HEK293 (cell line): ENCODE measurements around the gene ABCC11.
A peak's percentile ranks its signal among the peaks of the same experiment; 100 is the strongest.

Experiments used
- CTCF ChIA-PET: fragments of 350-600 bp; formaldehyde crosslinking; extraction: SDS; loops from one replicate; lab custom pipeline; 2021; ENCODE audit warnings: antibody characterized with exemption; lab: Yijun Ruan, JAX
- POLR2A ChIA-PET: fragments of 300-600 bp; formaldehyde crosslinking; extraction: SDS; loops from one replicate; lab custom pipeline; 2020; ENCODE audit warnings: antibody characterized with exemption, inconsistent platforms; lab: Yijun Ruan, JAX
- H3K27ac ChIP-seq: fragments of 200-500 bp; sonication (Bioruptor generic); 2 replicates; pipeline ENCODE4 v1.5.1; 2014; ENCODE audit warnings: low read depth, low read length, control low read depth, inconsistent platforms; ENCODE audit errors: extremely low read depth
- H3K36me3 ChIP-seq, 2 experiments: fragments of 200-500 bp in 1 of 2; sonication (Bioruptor generic) in 1 of 2; 1 replicate in 1 of 2; 2 replicates in 1 of 2; pipeline ENCODE4 v1.5.1; 2014 to 2017; ENCODE audit warnings: inconsistent platforms in 2 of 2, low read length in 2 of 2; ENCODE audit not compliant: control insufficient read depth in 2 of 2, insufficient read depth in 1 of 2
- H3K4me1 ChIP-seq: fragments of 200-500 bp; sonication (Bioruptor generic); 2 replicates; pipeline ENCODE4 v1.5.1; 2014; ENCODE audit warnings: mild to moderate bottlenecking, low read length, inconsistent platforms; ENCODE audit not compliant: control insufficient read depth, insufficient read depth
- H3K4me3 ChIP-seq: 2 replicates; pipeline ENCODE4 v1.5.1; 2011; ENCODE audit warnings: low read depth, mild to moderate bottlenecking, control low read depth, low read length, moderate library complexity
- H3K9me3 ChIP-seq: fragments of 200-500 bp; sonication (Bioruptor generic); 2 replicates; pipeline ENCODE4 v1.5.1; 2014; ENCODE audit warnings: low read depth, low read length, inconsistent platforms; ENCODE audit not compliant: control insufficient read depth, insufficient read depth
- GFI1B ChIP-seq: fragments of 450-650 bp; formaldehyde crosslinking; IDR thresholded peaks from 2 replicates; pipeline ENCODE4 v1.5.1; 2016; ENCODE audit warnings: missing biosample characterization, missing genetic modification characterization
- KLF8 ChIP-seq: fragments of 450-650 bp; formaldehyde crosslinking; IDR thresholded peaks from 2 replicates; pipeline ENCODE4 v1.5.1; 2016; ENCODE audit warnings: missing biosample characterization, missing genetic modification characterization
- KLF9 ChIP-seq: fragments of 450-650 bp; formaldehyde crosslinking; IDR thresholded peaks from 2 replicates; pipeline ENCODE4 v1.5.1; 2016; ENCODE audit warnings: missing biosample characterization, missing genetic modification characterization, low read depth
- PRDM1 ChIP-seq: fragments of 450-650 bp; formaldehyde crosslinking; IDR thresholded peaks from 2 replicates; pipeline ENCODE4; 2016; ENCODE audit warnings: missing biosample characterization, missing genetic modification characterization
- SCRT2 ChIP-seq: fragments of 450-650 bp; formaldehyde crosslinking; IDR thresholded peaks from 2 replicates; pipeline ENCODE4 v1.5.1; 2016; ENCODE audit warnings: missing biosample characterization, missing genetic modification characterization
- WT1 ChIP-seq: fragments of 450-650 bp; formaldehyde crosslinking; IDR thresholded peaks from 2 replicates; pipeline ENCODE4 v1.5.1; 2016; ENCODE audit warnings: missing biosample characterization, missing genetic modification characterization
- ZFP37 ChIP-seq: fragments of 450-650 bp; formaldehyde crosslinking; IDR thresholded peaks from 2 replicates; pipeline ENCODE4 v1.5.1; 2016; ENCODE audit warnings: missing biosample characterization, missing genetic modification characterization
- ZNF10 ChIP-seq: fragments of 450-650 bp; formaldehyde crosslinking; IDR thresholded peaks from 2 replicates; pipeline ENCODE4 v1.5.1; 2017; ENCODE audit warnings: missing biosample characterization, missing genetic modification characterization
- ZNF155 ChIP-seq: fragments of 450-650 bp; formaldehyde crosslinking; IDR thresholded peaks from 2 replicates; pipeline ENCODE4 v1.5.1; 2016; ENCODE audit warnings: missing biosample characterization, missing genetic modification characterization
- ZNF324 ChIP-seq: fragments of 450-650 bp; formaldehyde crosslinking; IDR thresholded peaks from 2 replicates; pipeline ENCODE4 v1.5.1; 2016; ENCODE audit warnings: missing biosample characterization, missing genetic modification characterization
- ZNF433 ChIP-seq: fragments of 450-650 bp; formaldehyde crosslinking; IDR thresholded peaks from 2 replicates; pipeline ENCODE4 v1.5.1; 2016; ENCODE audit warnings: missing biosample characterization, missing genetic modification characterization, low read depth
- ZNF48 ChIP-seq: fragments of 450-650 bp; formaldehyde crosslinking; IDR thresholded peaks from 2 replicates; pipeline ENCODE4 v1.5.1; 2016; ENCODE audit warnings: missing biosample characterization, missing genetic modification characterization
- ZNF544 ChIP-seq: fragments of 450-650 bp; formaldehyde crosslinking; IDR thresholded peaks from 2 replicates; pipeline ENCODE4 v1.5.0; 2017; ENCODE audit warnings: missing biosample characterization, missing genetic modification characterization
- ZNF558 ChIP-seq: fragments of 450-650 bp; formaldehyde crosslinking; IDR thresholded peaks from 2 replicates; pipeline ENCODE4 v1.5.1; 2016; ENCODE audit warnings: missing biosample characterization, missing genetic modification characterization
- ZNF654 ChIP-seq: fragments of 450-650 bp; formaldehyde crosslinking; IDR thresholded peaks from 2 replicates; pipeline ENCODE4 v1.5.1; 2016; ENCODE audit warnings: low read depth, missing biosample characterization, missing genetic modification characterization
- ZNF664 ChIP-seq: fragments of 450-650 bp; formaldehyde crosslinking; IDR thresholded peaks from 2 replicates; pipeline ENCODE4 v1.5.1; 2016; ENCODE audit warnings: missing biosample characterization, missing genetic modification characterization
- ZNF701 ChIP-seq: fragments of 450-650 bp; formaldehyde crosslinking; IDR thresholded peaks from 2 replicates; pipeline ENCODE4 v1.5.1; 2016; ENCODE audit warnings: missing biosample characterization, missing genetic modification characterization
- ZNF707 ChIP-seq: fragments of 450-650 bp; formaldehyde crosslinking; IDR thresholded peaks from 2 replicates; pipeline ENCODE4 v1.5.1; 2016; ENCODE audit warnings: missing biosample characterization, missing genetic modification characterization
- ZSCAN23 ChIP-seq: fragments of 450-650 bp; formaldehyde crosslinking; IDR thresholded peaks from 2 replicates; pipeline ENCODE4 v1.5.1; 2016; ENCODE audit warnings: missing biosample characterization, missing genetic modification characterization
- TF ChIP-seq, protein P1 (sequence below): fragments of 450-650 bp; formaldehyde crosslinking; IDR thresholded peaks from 2 replicates; pipeline ENCODE4 v1.5.1; 2016; ENCODE audit warnings: missing biosample characterization, missing genetic modification characterization
- TF ChIP-seq, protein P2 (sequence below): fragments of 450-650 bp; formaldehyde crosslinking; IDR thresholded peaks from 2 replicates; pipeline ENCODE4 v1.5.1; 2016; ENCODE audit warnings: missing biosample characterization, missing genetic modification characterization, low read depth
- TF ChIP-seq, protein P3 (sequence below): fragments of 450-650 bp; formaldehyde crosslinking; conservative IDR thresholded peaks from 2 replicates; pipeline ENCODE4 v1.5.1; 2016; ENCODE audit warnings: low read depth, missing biosample characterization, missing genetic modification characterization
- TF ChIP-seq, protein P4 (sequence below): fragments of 450-650 bp; formaldehyde crosslinking; IDR thresholded peaks from 2 replicates; pipeline ENCODE4 v1.5.1; 2016; ENCODE audit warnings: missing biosample characterization, missing genetic modification characterization, low read depth

The ABCC11 gene

DNA sequence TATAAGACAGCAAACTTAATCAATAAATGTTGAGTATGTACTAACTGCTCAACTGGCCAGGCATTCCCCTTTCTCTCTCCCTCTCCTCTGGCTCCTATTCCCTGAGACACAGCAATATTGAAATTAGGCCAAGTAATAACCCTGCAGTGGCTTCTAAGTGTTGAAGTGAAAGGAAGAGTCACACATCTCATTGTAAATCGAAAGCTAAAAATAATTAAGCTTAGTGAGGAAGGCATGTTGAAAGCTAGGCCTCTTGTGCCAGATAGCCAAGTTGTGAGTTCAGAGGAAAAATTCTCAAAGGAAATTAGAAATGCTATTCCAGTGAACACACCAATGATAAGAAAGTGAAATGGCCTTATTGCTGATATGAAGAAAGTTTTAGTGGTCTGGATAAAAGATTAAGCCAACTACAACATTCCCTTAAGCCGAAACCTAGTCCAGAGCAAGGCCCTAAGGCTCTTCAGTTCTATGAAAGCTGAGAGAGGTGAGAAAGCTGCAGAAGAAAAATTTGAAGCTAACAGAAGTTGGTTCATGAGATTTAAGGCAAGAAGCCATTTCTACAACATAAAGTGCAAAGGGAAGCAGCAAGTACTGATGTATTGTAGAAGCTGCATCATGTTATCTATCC is 35.4 kb upstream of the ABCC11 start:
- CTCF ChIA-PET, result no interaction called here
- no peak overlapping the region for H3K4me3 ChIP-seq
- POLR2A ChIA-PET, result no interaction called here
- H3K4me1 ChIP-seq, result peaks cover 11% of the 10 kb centered on the region
- TF ChIP-seq PRDM1 (tag by site-specific recombination) (0 out of 2 replicates have a peak, but pooled peaks have one; percentile 5), ZNF664 (tag by site-specific recombination) (no peak)
- no peaks in the 10 kb centered on the region for H3K9me3 ChIP-seq
- H3K27ac ChIP-seq, result no peak overlapping the region
- H3K36me3 ChIP-seq, result peaks cover 3 to 40% of the 10 kb centered on the region in 2 experiments; a peak in 2 of 3 replicates

DNA sequence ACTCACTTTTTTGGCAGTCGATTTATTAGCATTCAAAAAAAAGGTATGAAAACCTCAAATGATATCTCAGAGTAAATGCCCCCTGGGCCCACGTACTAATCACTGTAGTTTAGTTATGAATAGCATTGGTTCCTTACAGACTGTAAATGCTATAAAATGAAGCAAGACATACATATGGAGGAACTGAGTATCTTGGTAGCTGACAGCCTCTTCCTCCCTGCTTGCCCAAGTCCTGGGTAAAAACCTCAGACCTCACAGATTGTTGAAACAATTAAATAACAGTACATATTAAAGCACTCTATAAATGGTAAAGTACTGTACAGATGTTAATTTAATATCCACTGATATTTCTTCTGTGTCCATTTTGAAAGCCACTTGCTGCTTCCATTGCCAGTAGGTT is 33.2 kb upstream of the ABCC11 start:
- Histone ChIP-seq H3K27ac (no peak overlapping the region), H3K36me3 (peaks cover 0 to 25% of the 10 kb centered on the region in 2 experiments; a peak in 1 of 3 replicates), H3K4me3 (no peak overlapping the region), H3K9me3 (no peaks in the 10 kb centered on the region), H3K4me1 (peaks cover 13% of the 10 kb centered on the region)
- ChIA-PET CTCF (interaction anchor here (0.6 to 1.0 kb wide), 2 partner anchors 350 to 1088 kb away, joined by 3 read pairs; no protein-coding TSS in a partner anchor), POLR2A (no interaction called here)
- TF ChIP-seq KLF9 (no peak), ZNF324 (no peak), ZNF155 (tag by site-specific recombination) (no peak), GFI1B (tag by site-specific recombination) (no peak), ZNF433 (no peak), WT1 (tag by site-specific recombination) (no peak), ZNF48 (tag by site-specific recombination) (no peak), ZNF558 (tag by site-specific recombination) (no peak), SCRT2 (tag by site-specific recombination) (no peak), ZNF544 (tag by site-specific recombination) (no peak), KLF8 (no peak), ZNF707 (tag by site-specific recombination) (no peak)
- TF ChIP-seq, protein P1, sequence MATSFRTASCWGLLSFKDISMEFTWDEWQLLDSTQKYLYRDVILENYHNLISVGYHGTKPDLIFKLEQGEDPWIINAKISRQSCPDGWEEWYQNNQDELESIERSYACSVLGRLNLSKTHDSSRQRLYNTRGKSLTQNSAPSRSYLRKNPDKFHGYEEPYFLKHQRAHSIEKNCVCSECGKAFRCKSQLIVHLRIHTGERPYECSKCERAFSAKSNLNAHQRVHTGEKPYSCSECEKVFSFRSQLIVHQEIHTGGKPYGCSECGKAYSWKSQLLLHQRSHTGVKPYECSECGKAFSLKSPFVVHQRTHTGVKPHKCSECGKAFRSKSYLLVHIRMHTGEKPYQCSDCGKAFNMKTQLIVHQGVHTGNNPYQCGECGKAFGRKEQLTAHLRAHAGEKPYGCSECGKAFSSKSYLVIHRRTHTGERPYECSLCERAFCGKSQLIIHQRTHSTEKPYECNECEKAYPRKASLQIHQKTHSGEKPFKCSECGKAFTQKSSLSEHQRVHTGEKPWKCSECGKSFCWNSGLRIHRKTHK, result no peak
- TF ChIP-seq, protein P2, sequence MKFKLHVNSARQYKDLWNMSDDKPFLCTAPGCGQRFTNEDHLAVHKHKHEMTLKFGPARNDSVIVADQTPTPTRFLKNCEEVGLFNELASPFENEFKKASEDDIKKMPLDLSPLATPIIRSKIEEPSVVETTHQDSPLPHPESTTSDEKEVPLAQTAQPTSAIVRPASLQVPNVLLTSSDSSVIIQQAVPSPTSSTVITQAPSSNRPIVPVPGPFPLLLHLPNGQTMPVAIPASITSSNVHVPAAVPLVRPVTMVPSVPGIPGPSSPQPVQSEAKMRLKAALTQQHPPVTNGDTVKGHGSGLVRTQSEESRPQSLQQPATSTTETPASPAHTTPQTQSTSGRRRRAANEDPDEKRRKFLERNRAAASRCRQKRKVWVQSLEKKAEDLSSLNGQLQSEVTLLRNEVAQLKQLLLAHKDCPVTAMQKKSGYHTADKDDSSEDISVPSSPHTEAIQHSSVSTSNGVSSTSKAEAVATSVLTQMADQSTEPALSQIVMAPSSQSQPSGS (tag by site-specific recombination), result no peak

DNA sequence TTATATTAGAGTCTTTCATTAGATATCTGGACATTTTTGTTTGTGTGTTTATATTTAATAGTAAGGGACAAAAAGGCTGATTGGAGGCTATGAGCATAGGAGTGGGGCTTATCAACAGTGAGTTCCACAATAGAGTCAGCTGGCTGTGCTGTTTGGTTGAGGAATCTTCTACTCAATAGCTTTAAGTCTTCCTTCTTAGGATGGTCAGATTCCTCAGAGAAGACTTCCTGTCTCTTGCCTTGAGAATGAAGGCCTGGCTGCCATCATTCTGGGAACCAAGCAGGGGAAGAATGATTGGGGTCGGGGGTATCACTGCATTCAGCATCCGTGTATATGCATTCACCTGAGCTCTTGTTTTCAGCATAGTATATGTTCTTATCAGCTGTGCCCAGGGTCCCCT is 31.9 kb upstream of the ABCC11 start:
- CTCF ChIA-PET, result interaction anchor here (0.9 kb wide), 1 partner anchor 351 kb away, joined by 3 read pairs; no protein-coding TSS in a partner anchor
- POLR2A ChIA-PET, result no interaction called here
- H3K4me3 ChIP-seq, result no peak overlapping the region
- H3K9me3 ChIP-seq, result no peaks in the 10 kb centered on the region
- H3K4me1 ChIP-seq, result peaks cover 11% of the 10 kb centered on the region
- no peak overlapping the region for H3K27ac ChIP-seq
- peaks cover 0 to 18% of the 10 kb centered on the region in 2 experiments; a peak in 1 of 3 replicates for H3K36me3 ChIP-seq
- TF ChIP-seq, protein P3, sequence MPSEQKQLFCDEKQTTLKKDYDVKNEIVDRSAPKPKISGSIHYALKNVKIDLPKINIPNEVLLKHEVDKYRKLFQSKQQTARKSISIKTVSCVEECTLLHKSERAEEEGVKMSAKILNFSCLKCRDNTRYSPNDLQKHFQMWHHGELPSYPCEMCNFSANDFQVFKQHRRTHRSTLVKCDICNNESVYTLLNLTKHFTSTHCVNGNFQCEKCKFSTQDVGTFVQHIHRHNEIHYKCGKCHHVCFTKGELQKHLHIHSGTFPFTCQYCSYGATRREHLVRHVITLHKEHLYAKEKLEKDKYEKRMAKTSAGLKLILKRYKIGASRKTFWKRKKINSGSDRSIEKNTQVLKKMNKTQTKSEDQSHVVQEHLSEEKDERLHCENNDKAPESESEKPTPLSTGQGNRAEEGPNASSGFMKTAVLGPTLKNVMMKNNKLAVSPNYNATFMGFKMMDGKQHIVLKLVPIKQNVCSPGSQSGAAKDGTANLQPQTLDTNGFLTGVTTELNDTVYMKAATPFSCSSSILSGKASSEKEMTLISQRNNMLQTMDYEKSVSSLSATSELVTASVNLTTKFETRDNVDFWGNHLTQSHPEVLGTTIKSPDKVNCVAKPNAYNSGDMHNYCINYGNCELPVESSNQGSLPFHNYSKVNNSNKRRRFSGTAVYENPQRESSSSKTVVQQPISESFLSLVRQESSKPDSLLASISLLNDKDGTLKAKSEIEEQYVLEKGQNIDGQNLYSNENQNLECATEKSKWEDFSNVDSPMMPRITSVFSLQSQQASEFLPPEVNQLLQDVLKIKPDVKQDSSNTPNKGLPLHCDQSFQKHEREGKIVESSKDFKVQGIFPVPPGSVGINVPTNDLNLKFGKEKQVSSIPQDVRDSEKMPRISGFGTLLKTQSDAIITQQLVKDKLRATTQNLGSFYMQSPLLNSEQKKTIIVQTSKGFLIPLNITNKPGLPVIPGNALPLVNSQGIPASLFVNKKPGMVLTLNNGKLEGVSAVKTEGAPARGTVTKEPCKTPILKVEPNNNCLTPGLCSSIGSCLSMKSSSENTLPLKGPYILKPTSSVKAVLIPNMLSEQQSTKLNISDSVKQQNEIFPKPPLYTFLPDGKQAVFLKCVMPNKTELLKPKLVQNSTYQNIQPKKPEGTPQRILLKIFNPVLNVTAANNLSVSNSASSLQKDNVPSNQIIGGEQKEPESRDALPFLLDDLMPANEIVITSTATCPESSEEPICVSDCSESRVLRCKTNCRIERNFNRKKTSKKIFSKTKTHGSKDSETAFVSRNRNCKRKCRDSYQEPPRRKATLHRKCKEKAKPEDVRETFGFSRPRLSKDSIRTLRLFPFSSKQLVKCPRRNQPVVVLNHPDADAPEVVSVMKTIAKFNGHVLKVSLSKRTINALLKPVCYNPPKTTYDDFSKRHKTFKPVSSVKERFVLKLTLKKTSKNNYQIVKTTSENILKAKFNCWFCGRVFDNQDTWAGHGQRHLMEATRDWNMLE, result no peak
- TF ChIP-seq ZNF10 (tag by site-specific recombination) (no peak), ZFP37 (no peak), ZSCAN23 (no peak), ZNF701 (tag by site-specific recombination) (no peak), ZNF654 (tag by site-specific recombination) (no peak)
- TF ChIP-seq, protein P4, sequence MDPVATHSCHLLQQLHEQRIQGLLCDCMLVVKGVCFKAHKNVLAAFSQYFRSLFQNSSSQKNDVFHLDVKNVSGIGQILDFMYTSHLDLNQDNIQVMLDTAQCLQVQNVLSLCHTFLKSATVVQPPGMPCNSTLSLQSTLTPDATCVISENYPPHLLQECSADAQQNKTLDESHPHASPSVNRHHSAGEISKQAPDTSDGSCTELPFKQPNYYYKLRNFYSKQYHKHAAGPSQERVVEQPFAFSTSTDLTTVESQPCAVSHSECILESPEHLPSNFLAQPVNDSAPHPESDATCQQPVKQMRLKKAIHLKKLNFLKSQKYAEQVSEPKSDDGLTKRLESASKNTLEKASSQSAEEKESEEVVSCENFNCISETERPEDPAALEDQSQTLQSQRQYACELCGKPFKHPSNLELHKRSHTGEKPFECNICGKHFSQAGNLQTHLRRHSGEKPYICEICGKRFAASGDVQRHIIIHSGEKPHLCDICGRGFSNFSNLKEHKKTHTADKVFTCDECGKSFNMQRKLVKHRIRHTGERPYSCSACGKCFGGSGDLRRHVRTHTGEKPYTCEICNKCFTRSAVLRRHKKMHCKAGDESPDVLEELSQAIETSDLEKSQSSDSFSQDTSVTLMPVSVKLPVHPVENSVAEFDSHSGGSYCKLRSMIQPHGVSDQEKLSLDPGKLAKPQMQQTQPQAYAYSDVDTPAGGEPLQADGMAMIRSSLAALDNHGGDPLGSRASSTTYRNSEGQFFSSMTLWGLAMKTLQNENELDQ (tag by site-specific recombination), result no peak
